Calu3 (cell line): Measurements from ENCODE around the gene DIS3L2. TPM values are rescaled to one million over a fixed set of nuclear protein-coding genes. Genes with fewer than 3 reads are reported as not detected.

ENCODE experiments used
- BruUV-seq: library from RNA; stranded (reverse); fragments of 400-500 nt; replicated peaks from 2 replicates; lab custom pipeline; 2021; lab: Mats Ljungman, UMichigan
- CTCF ChIA-PET: fragments of 300-600 bp; sonication (Branson Sonifier 250); formaldehyde crosslinking; loops from one replicate; lab custom pipeline; 2022; ENCODE audit warnings: antibody characterized with exemption; lab: Charles Lee
- DNase-seq: peaks from one replicate; pipeline ENCODE4 v3.0.0; 2022
- H3K27ac Mint-ChIP-seq: one replicate; pipeline ENCODE4 v1.8.0; 2022; ENCODE audit warnings: mixed read lengths; ENCODE audit not compliant: unreplicated experiment
- H3K27me3 Mint-ChIP-seq: one replicate; pipeline ENCODE4 v1.8.0; 2022; ENCODE audit warnings: mixed read lengths; ENCODE audit not compliant: unreplicated experiment
- H3K36me3 Mint-ChIP-seq: one replicate; pipeline ENCODE4 v1.8.0; 2022; ENCODE audit warnings: mild to moderate bottlenecking, moderate library complexity, mixed read lengths; ENCODE audit not compliant: insufficient read depth, unreplicated experiment
- H3K4me1 Mint-ChIP-seq: one replicate; pipeline ENCODE4 v1.8.0; 2022; ENCODE audit warnings: mild to moderate bottlenecking, low read depth, mixed read lengths; ENCODE audit not compliant: unreplicated experiment
- H3K4me3 Mint-ChIP-seq: one replicate; pipeline ENCODE4 v1.8.0; 2022; ENCODE audit warnings: mild to moderate bottlenecking, low read depth, moderate library complexity, mixed read lengths; ENCODE audit not compliant: unreplicated experiment
- H3K9me3 Mint-ChIP-seq: one replicate; pipeline ENCODE4 v1.8.0; 2022; ENCODE audit warnings: low read depth, mixed read lengths; ENCODE audit not compliant: unreplicated experiment
- intact Hi-C: fragments of 100-400 bp; cut with micrococcal nuclease; formaldehyde crosslinking; loops from one replicate; pipeline ENCODE4 v1.10.0; 2022; ENCODE audit not compliant: unreplicated experiment
- total RNA-seq: library from RNA; stranded (reverse); gene quantifications from 2 replicates; pipeline ENCODE4 v1.2.3, GENCODE V29; 2022
- TF ChIP-seq, protein P1 (sequence below): fragments of 200-600 bp; IDR thresholded peaks from one replicate; pipeline ENCODE4 v1.8.0; 2022; ENCODE audit warnings: antibody characterized with exemption; ENCODE audit not compliant: unreplicated experiment

DIS3L2 gene
- total RNA-seq, 1 experiment from 2014 or later = 46.0 TPM

DNA sequence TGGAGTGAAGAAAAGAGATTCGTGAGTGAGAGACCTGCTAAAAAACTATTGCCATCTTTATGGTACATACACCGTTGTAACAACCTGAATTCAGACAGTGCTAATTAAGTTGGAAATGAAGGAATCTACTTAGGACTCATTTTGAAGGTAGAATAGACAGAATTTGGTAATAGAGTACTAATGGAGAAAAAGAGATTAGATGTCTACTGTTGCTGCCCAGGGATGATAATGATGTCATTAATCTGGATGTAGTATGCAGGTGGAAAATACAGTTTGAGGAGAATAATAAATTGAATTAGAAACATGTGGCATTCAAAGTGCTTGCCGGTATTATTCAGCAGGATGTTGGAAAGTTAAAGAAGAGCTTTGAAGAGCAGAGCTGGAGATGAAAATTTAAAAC, 44.7 kb downstream of the DIS3L2 start:
- no peaks in the 10 kb centered on the region for H3K27me3 Mint-ChIP-seq

GRCh38 chr2:232008907-232009638, 47.6 kb downstream of the DIS3L2 start:
- Mint-ChIP-seq H3K9me3 (peaks cover 3% of the 10 kb centered on the region), H3K36me3 (no peaks in the 10 kb centered on the region), H3K4me1 (peaks cover 12% of the 10 kb centered on the region), H3K27ac (no peak overlapping the region), H3K27me3 (no peaks in the 10 kb centered on the region), H3K4me3 (no peak overlapping the region)
- DNase-seq = no peak
- BruUV-seq = no TSS peak
- intact Hi-C loops = no loop called here
- TF ChIP-seq, protein P1, sequence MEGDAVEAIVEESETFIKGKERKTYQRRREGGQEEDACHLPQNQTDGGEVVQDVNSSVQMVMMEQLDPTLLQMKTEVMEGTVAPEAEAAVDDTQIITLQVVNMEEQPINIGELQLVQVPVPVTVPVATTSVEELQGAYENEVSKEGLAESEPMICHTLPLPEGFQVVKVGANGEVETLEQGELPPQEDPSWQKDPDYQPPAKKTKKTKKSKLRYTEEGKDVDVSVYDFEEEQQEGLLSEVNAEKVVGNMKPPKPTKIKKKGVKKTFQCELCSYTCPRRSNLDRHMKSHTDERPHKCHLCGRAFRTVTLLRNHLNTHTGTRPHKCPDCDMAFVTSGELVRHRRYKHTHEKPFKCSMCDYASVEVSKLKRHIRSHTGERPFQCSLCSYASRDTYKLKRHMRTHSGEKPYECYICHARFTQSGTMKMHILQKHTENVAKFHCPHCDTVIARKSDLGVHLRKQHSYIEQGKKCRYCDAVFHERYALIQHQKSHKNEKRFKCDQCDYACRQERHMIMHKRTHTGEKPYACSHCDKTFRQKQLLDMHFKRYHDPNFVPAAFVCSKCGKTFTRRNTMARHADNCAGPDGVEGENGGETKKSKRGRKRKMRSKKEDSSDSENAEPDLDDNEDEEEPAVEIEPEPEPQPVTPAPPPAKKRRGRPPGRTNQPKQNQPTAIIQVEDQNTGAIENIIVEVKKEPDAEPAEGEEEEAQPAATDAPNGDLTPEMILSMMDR = no peak
- CTCF ChIA-PET = no interaction called here

More for the DNA sequence above, 44.7 kb downstream of the DIS3L2 start:
- BruUV-seq = no TSS peak
- peaks cover 12% of the 10 kb centered on the region for H3K4me1 Mint-ChIP-seq
- intact Hi-C loops = no loop called here
- H3K4me3 Mint-ChIP-seq = no peak overlapping the region
- peaks cover 3% of the 10 kb centered on the region for H3K9me3 Mint-ChIP-seq
- DNase-seq = no peak
- CTCF ChIA-PET = no interaction called here
- H3K27ac Mint-ChIP-seq = no peak overlapping the region
- no peaks in the 10 kb centered on the region for H3K36me3 Mint-ChIP-seq
- TF ChIP-seq, protein P1 = no peak

- Mint-ChIP-seq H3K4me3 (no peak overlapping the region), H3K4me1 (peaks cover 12% of the 10 kb centered on the region), H3K9me3 (peaks cover 3% of the 10 kb centered on the region), H3K27me3 (no peaks in the 10 kb centered on the region), H3K27ac (no peak overlapping the region), H3K36me3 (no peaks in the 10 kb centered on the region)
- no TSS peak for BruUV-seq
- intact Hi-C loops = no loop called here
- CTCF ChIA-PET = no interaction called here
- TF ChIP-seq, protein P1 = no peak
- no peak for DNase-seq
Measured at GRCh38 chr2:232009639-232010274, 48.2 kb downstream of the DIS3L2 start.

DNA sequence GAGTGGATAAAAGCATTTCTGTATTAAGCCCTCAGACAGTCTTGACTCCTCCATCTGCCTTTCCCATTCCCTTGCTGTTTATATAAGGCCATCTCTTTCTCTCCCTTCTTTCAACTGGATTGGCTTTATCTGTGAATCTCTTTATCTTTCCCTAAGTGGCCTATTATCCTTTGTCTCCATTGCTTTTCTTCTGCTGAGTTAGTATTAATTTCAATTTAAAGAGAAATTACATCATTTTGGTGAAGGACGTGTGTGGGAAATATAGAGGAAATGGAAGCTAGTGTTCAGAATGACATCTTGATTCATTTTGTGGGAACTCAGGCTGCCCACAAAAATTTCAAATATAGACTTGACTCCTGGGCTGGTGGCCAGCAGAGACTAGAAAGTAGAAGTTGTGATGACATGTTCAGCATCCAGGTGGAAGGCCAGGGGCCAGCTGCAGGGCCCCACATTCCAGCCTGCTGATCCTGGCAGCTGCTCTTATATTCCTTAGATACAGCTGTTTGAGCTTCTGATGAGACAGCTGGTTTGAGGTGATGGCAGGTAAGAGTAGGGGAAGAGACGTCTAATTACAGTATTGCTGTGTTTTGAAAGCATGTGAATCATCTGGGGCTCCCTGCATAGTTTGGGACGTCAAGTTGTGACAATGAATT, 52.3 kb downstream of the DIS3L2 start:
- H3K27ac Mint-ChIP-seq = no peak overlapping the region
- H3K4me1 Mint-ChIP-seq = peaks cover 8% of the 10 kb centered on the region
- intact Hi-C loops = no loop called here

More for the DNA sequence above, 52.3 kb downstream of the DIS3L2 start:
- DNase-seq = no peak
- CTCF ChIA-PET = no interaction called here
- Mint-ChIP-seq H3K9me3 (no peaks in the 10 kb centered on the region), H3K27me3 (no peaks in the 10 kb centered on the region), H3K4me3 (no peak overlapping the region), H3K36me3 (no peaks in the 10 kb centered on the region)
- no TSS peak for BruUV-seq
- TF ChIP-seq, protein P1 = no peak
